DMS114 treated with DMSO at 0.1 percent for 48 hours (cell line): ENCODE results near the gene RPL18.
"Not testable (repeated sequence)": the region's sequence is repeated elsewhere in the genome, so short reads cannot be mapped to it uniquely, and the experiment has no call there.

Experiments
- DNase-seq: peaks from one replicate; lab custom pipeline; 2025; ENCODE audit not compliant: unreplicated experiment; lab: John Stamatoyannopoulos, UW

Gene RPL18

DNA sequence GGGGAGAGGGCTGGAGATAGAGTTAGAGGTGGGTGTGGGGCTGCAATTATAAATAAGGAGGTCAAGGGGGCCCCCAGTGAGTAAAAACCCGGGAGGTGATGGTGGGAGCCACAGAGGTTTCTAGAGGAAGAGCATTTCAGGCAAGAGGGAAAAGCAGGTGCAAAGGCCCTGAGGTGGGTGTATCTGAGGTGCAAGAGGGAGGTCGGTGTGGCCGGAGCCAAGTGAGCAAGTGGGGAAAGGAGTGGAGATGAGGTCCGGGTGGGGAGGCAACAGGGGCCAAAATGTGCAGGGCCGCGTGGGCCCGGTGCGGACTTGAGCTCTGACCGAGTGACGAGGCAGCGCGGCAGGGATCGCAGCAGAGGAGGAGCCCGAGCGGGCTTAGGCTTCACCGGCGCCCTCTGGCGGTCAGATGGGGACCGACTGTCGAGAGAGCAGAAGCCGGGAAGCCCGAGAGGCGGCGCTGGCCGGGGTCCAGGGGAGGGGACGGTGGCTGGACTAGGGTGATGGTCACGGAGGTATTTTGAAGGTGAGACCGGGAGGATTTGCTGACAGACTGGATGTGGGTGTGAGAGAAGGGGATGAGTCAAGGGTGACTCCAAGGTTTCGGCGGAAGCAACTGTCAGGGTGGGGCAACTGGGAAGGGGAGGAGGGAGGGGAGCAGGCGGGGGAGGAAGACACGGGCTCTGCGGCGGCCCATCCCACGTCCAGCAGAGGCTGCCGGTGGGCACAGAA lies 30.1 kb downstream of the RPL18 start:
- DNase-seq: peak; percentile 51

DNA sequence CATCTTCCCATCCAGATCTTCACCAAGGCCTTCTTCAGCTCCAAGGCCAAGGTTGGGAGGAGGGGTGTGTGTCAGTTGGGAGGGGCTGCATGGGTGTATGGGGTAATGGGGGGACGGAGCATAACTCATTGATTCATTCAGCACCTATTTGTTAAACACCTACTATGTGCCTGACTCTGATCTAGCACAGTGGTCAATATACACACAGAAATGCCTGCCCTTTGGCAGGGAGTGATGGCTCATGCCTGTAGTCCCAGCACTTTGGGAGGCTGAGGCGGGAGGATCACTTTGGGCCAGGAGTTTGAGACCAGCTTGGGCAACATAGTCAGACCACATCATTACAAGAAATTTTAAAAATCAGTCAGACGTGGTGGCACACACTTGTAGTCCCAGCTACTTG lies 31.6 kb downstream of the RPL18 start:
- DNase-seq: no peak

DNA sequence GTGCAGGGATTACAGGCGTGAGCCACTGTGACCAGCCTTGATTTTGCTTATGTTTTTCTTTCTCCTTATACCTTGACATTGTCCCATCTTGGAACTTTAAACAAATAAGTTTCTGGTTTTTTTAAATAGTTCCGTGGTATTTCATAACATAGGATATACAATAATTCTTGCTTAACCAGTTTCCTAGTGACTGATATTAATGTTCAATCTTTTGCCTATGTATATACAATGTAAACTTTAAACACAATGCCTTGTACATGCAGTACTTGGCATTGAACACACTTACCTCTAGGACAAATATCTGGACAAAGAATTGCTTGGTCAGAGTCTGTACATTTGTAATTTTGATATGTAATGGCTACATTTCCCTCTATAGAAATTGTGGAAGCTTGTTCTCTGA lies 36.8 kb downstream of the RPL18 start:
- no peak for DNase-seq

DNA sequence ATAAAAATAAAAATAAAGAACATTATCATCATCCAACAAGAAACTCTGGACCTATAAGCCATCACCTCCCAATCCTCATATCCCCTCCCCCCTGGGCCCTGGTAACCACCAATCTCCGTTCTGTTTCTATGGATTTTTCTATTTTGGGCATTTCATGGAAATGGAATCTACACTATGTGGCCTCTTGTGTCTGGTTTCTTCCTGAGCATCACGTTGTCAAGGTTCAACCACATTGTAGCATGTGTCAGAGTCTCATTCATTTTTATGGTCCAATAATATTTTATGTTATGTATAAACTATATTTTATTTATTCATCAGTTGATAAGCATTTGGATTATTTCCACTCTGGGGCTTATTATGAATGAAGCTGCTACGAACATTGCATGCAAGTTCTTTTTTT lies 40.1 kb downstream of the RPL18 start:
- DNase-seq: no peak

DNA sequence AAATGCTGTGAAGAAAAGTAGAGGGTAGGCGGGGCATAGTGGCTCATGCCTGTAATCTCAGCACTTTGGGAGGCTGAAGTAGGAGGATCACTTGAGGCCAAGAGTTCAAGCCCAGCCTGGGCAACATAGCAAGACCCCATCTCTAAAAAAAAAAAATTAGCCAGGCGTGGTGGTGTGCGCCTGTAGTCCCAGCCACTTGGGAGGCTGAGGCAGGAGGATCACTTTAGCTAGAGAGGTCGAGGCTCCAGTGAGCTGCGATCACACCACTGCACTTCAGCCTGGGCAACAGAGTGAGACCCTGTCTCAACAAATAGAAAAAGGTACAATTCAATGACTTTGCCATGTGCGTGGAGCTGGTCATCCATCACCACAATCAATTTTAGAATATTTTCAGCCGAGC lies 41.1 kb downstream of the RPL18 start:
- not testable (repeated sequence) for DNase-seq

DNA sequence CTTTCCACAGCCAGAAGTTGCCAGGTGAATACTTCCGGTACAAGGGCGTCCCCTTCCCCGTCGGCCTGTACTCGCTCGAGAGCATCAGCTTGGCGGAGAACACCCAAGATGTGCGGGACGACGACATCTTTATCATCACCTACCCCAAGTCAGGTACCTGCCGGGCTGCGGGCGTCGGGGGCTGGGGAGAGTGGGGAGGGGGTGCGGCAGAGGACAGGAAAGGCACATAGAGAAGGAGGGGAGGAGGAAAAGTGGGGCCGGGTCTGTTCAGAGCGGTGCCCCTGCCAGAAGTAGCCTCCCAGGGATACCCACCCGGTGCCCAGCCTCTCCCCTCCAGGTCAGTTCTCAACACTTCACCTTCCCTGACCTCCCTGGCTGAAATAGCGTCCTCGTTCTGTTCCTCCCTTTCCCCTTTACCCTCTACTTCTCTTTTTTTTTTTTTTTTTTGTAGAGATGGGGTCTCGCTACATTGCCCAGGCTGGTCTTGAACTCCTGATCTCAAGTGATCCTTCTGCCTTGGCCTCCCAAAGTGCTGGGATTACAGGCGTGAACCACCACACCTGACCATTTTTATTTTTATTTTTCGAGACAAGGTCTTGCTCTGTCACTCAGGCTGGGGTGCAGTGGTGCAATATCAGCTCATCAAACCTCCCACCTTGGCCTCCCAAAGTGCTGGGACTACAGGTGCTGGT lies 42.9 kb downstream of the RPL18 start:
- no peak for DNase-seq

DNA sequence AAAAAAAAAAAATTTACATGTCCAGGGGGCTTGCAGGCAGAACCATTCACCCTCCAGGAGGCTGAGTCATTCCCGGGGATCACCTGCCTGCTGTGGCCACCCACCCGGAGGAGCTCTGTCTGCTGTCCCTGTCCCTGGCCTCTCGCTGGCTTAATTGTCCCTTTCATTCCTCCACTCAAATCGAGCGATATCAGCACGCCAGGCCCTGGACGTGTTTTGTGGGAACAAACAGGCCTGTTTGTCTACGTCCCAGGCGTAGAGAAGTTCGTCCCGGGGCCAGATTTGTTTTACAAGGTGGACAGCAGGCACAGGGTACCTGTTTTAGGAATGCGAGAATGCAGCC lies 45.8 kb downstream of the RPL18 start:
- no peak for DNase-seq

DNA sequence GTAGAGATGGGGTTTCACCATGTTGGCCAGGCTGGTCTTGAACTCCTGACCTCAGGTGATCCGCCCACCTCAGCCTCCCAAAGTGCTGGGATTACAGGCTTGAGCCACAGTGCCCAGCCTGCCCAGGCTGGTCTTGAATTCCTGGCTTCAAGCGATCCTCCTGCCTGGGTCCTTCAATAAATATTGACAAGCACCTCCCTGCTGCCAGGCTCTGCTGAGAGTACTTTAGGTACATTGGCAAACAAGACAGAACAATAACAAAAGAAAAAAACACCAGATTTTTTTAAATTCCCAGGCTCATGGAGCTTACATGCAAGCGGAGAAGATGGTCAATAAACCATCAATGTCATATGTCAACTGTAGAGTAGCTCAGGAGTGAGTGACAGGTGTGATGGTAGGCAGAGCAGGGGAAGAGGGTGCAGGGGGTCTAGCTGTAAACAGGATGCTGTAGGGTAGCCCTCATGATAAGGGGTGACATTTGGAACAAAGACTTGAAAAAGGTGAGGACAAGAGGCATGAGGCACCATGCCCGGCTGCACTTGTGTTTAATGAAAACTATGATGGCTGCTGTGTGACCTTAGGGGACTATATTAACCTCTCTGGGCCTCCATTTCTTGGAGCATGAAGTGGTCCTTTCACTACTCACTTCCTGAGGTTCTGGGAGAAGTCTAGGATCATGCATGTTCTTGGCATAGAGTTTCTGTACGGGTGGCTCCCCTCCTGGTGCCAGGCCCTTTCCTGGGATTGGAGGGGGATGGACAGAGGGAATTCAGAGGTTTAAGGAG lies 47.4 kb downstream of the RPL18 start:
- no peak for DNase-seq

DNA sequence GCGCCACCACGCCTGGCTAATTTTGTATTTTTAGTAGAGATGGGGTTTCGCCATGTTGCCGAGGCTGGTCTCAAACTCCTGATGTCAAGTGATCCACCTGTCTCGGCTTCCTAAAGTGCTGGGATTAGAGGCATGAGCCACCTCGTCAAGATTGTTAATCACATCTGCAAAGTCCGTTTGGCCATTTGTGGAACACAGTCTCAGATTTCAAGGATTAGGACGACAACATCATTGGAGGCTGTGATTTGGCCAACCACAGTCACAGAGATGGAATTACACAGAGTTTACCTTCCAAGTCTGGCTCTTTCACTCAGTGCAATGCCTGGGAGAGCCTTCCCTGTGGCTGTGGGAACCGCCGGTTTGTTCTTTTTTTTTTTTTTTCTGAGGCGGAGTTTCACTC lies 49.2 kb downstream of the RPL18 start:
- DNase-seq: no peak

DNA sequence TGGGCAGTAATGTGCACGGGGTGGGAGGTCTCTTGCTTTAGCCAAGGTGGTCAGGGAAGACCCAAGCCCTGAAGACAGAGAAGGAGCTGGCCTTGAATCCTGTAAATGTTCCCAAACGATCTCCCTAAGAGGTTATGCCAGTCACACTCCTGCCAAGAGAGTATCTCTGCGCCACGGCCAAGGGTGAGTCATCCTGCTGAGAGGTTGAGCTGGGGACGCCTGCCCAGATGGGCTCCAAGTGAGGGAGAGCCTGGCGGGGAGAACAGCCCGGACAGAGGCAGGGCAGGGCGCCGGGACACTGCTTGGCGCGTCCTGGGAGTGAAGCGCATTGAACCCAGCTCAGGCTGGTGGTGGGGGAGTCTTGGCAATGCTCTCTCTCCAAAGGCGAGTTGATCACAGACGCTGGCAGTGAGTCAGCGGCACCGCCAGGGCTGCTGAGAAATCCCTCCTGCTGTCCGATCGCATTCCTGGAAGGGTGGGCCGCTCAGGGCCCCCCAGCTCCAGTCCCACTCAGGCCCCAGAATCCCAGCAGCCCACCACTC lies 50.6 kb downstream of the RPL18 start:
- no peak for DNase-seq
